HEK293T (cell line): ENCODE data around the gene TRRAP.

Experiments
- ARNT ChIP-seq: fragments of 450-650 bp; IDR thresholded peaks from 2 replicates; pipeline ENCODE4 v1.6.1; 2017; ENCODE audit warnings: mild to moderate bottlenecking
- BHLHE40 ChIP-seq: fragments of 450-650 bp; IDR thresholded peaks from 2 replicates; pipeline ENCODE4 v1.6.1; 2016; ENCODE audit warnings: mild to moderate bottlenecking, moderate library complexity, borderline replicate concordance
- ELF4 ChIP-seq: fragments of 450-650 bp; IDR thresholded peaks from 2 replicates; pipeline ENCODE4 v1.6.1; 2017; ENCODE audit warnings: antibody characterized with exemption
- FOXA1 ChIP-seq: fragments of 450-650 bp; IDR thresholded peaks from 2 replicates; pipeline ENCODE4 v1.6.1; 2016; ENCODE audit warnings: mild to moderate bottlenecking
- FOXK2 ChIP-seq: fragments of 450-650 bp; IDR thresholded peaks from 2 replicates; pipeline ENCODE4 v1.6.1; 2016; ENCODE audit warnings: mild to moderate bottlenecking
- LEF1 ChIP-seq: fragments of 450-650 bp; IDR thresholded peaks from 2 replicates; pipeline ENCODE4 v1.6.1; 2017; ENCODE audit warnings: mild to moderate bottlenecking, borderline replicate concordance
- SUZ12 ChIP-seq: fragments of 450-650 bp; IDR thresholded peaks from 2 replicates; pipeline ENCODE4 v1.6.1; 2016; ENCODE audit warnings: mild to moderate bottlenecking
- ZNF384 ChIP-seq: fragments of 450-650 bp; IDR thresholded peaks from 2 replicates; pipeline ENCODE4 v1.6.1; 2016

- TF ChIP-seq ARNT (no peak), BHLHE40 (no peak), SUZ12 (no peak), ELF4 (no peak), FOXK2 (no peak), LEF1 (no peak), ZNF384 (no peak), FOXA1 (no peak)
Observed at GRCh38 chr7:98869027-98869596, 9.2 kb upstream of the TRRAP start.
